ENCODE results near the gene CARS2.
A peak's percentile ranks its signal among the peaks of the same experiment; 100 is the strongest.
"Not testable (repeated sequence)": the region's sequence is repeated elsewhere in the genome, so short reads cannot be mapped to it uniquely, and the experiment has no call there.

Gene CARS2

DNA sequence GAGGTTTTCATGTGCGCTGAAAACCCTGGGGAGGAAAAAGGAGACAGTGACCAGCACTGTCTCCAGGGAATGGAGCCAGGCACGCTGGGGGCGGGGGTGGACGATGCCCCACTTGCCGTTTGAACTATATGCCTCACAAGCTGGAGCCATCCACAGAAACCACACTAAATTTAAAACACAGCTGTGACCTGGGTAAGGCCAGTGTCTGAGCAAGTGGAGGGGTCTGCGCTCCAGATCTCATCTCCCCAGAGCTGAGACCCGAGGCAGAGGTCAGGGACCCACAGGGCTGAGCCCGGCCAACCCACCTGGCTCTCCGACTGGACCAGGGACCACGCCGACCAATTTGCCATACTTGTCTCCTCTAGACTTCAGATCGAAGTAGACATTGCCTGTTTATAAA, 23.2 kb downstream of the CARS2 start:
- no peak for DNase-seq (ENCODE audit: low read depth)

GRCh38 chr13:110681868-110682550, 23.9 kb downstream of the CARS2 start:
- no peak for DNase-seq (ENCODE audit: low read depth)

GRCh38 chr13:110680852-110681251, 25.1 kb downstream of the CARS2 start:
- DNase-seq (ENCODE audit: low read depth), result no peak

- DNase-seq (ENCODE audit: low read depth), result peak; percentile 75
Observed at GRCh38 chr13:110677731-110678545, 28.0 kb downstream of the CARS2 start.

GRCh38 chr13:110676595-110677587, 29.0 kb downstream of the CARS2 start:
- no peak for DNase-seq (ENCODE audit: low read depth)

- DNase-seq (ENCODE audit: low read depth), result not testable (repeated sequence)
Observed at GRCh38 chr13:110669814-110670213, 36.1 kb downstream of the CARS2 start.

DNA sequence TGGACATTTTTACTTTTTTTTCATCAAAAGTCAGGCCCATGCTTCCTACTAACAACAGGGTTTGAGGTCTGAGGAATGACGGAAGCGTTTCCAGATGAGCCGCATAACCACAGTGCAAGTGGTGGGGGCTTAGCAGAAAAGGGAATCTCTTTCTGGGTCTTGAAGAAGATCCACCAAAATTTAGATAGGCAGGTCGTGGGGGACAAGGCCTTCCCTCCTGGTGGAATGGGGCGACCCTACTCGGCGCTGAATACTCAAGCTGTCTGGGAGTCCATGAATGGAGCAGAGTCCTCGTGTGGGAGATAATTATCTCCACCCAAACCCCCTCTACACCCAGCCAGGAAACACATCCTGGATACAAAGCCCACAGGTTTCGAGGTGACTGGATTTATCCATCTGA, 36.9 kb downstream of the CARS2 start:
- DNase-seq (ENCODE audit: low read depth), result no peak

GRCh38 chr13:110666255-110666533, 39.7 kb downstream of the CARS2 start:
- no peak for DNase-seq (ENCODE audit: low read depth)

GRCh38 chr13:110665491-110666254, 40.2 kb downstream of the CARS2 start:
- DNase-seq (ENCODE audit: low read depth), result no peak

DNA sequence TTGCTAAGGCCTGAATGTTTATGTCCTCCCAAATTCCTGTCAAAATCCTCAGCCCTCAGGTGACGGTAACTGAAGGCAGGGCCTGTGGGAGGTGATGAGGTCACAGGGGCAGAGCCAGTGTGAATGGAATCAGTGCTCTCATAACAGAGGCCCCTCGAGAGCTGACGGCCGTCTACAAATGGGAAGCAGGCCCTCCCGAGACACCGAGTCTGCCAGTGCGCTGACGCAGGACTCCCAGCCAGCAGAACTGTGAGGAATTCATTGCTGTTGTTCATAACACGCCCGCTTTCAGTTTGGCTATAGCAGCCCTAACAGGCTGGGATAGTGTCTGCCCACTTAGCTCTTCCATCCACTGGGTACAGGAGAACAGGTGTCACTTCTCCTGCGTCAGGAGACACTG, 41.2 kb downstream of the CARS2 start:
- DNase-seq (ENCODE audit: low read depth), result no peak

GRCh38 chr13:110664041-110664440, 41.9 kb downstream of the CARS2 start:
- DNase-seq (ENCODE audit: low read depth), result no peak

- no peak for DNase-seq (ENCODE audit: low read depth)
Observed at GRCh38 chr13:110663491-110663890, 42.4 kb downstream of the CARS2 start.

DNA sequence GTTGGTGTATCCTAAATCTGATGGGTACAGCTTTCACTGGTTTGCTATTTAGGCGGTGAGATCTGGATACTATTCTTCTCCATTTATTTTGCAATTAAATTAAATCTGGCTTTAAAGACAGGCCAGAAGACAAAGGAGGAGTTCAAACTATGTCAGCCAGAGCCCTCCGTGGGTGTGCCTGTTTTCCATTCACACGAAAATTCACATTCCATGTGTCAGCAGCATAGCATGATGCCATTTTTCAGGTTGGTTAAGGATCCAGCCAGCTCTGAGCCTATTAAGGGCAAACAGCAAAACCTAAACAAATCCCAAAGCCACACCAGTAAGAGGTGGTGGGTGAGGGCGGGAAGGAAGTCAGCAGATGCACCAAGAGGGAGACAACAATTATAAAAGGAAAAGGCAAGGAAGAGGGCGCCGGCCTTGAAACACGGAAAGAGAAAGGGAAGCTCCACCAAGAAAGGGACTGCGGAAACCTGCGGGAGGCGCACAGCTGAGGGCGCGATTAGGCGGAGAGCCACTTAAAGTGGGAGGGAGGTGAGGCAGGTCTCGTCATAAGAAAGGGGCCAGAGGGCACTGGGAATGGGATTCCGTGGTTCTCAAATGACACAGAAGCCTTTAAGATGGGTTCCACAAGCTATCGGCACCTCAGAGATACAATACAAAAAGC, 43.0 kb downstream of the CARS2 start:
- DNase-seq (ENCODE audit: low read depth), result no peak

- no peak for DNase-seq (ENCODE audit: low read depth)
Observed at GRCh38 chr13:110662091-110662490, 43.8 kb downstream of the CARS2 start.

DNA sequence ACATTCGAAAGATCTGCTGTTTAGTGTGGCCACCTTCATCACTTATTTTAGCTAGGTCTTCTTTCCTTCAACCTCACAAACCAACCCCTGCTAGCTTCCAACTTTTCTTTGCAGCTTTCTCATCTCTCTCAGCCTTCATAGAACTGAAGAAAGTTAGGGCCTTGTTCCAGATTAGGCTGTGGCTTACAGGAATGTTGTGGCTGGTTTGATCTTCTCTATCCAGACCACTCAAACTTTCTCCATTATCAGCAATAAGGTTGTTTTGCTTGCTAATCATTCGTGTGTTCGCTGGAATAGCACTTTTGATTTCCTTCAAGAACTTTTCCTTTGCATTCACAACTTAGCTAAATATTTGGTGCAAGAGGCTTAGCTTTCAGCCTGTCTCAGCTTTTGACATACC, 44.7 kb downstream of the CARS2 start:
- DNase-seq (ENCODE audit: low read depth), result peak; percentile 44

DNA sequence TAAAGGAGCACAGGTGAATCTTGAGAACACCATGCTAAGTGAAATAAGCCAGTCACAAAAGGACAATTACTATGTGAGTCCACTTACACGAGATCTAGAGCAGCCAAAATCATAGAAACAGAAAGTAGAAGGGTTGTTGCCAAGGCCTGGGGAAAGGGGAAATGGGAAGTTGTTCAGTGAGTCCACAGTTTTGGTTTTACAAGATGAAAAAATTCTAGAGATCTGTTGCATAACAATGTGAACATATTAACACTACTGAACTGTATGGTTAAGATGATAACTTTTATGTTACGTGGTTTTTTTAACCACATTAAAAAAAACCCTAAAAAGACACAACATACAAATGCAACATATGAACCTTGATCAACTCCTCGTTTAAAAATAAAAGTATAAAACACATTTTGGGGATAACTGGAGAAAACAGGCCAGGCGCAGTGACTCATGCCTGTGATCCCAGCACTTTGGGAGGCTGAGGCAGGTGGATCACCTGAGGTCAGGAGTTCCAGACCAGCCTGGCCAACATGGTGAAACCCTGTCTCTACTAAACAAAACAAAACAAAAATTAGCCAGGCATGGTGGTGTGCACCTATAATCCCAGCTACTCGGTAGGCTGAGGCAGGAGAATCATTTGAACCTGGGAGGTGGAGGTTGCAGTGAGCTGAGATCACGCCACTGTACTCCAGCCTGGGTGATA, 47.6 kb downstream of the CARS2 start:
- DNase-seq (ENCODE audit: low read depth), result not testable (repeated sequence)

GRCh38 chr13:110657196-110657595, 48.7 kb downstream of the CARS2 start:
- DNase-seq (ENCODE audit: low read depth), result no peak

- DNase-seq (ENCODE audit: low read depth), result no peak
Observed at GRCh38 chr13:110653851-110654250, 52.1 kb downstream of the CARS2 start.

GRCh38 chr13:110653271-110653670, 52.6 kb downstream of the CARS2 start:
- DNase-seq (ENCODE audit: low read depth), result no peak

DNA sequence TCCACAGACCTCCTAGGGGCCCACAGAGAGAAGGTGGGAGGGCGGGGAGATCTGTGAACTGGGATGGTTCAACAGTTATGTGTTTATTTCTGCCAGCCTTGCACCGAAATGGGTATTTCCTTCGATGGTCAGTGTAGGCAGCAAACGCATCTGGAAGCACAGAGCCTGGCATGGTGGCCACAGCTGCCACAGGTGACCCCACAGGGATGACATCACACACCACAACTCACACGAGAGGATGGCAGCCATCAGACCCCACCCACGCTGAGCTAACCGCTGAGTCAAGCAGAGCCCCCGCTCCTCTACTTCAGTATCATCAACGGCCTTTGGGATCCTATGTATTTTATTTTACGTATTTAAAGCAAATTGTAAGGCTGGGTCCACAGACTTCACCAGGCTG, 53.2 kb downstream of the CARS2 start:
- no peak for DNase-seq (ENCODE audit: low read depth)

All from iris pigment epithelial cell (primary cell).